Mucosa of descending colon (tissue), 3 donors: ENCODE data around the gene LONRF2. TPM values are rescaled to one million over a fixed set of nuclear protein-coding genes. Genes with fewer than 3 reads are reported as not detected.

Experiments used
- ATAC-seq: fragments of 200-7000 bp; cut with Tn5 transposase; one replicate; pipeline ENCODE4 v1.9.1; 2020; ENCODE audit warnings: mild to moderate bottlenecking, moderate library complexity
- DNase-seq, 3 donors: peaks; one replicate each; pipeline ENCODE4 v3.0.0-alpha.2; 2020
- H3K36me3 ChIP-seq: fragments of 200-600 bp; one replicate; pipeline ENCODE4 v1.8.0; 2021; ENCODE audit warnings: low read depth, mild to moderate bottlenecking
- H3K4me1 ChIP-seq: fragments of 200-600 bp; one replicate; pipeline ENCODE4 v1.8.0; 2021; ENCODE audit warnings: low read depth, mild to moderate bottlenecking
- H3K4me3 ChIP-seq: fragments of 200-600 bp; one replicate; pipeline ENCODE4 v1.8.0; 2021; ENCODE audit warnings: mild to moderate bottlenecking
- H3K9me3 ChIP-seq: fragments of 200-600 bp; one replicate; pipeline ENCODE4 v1.8.0; 2021; ENCODE audit warnings: mild to moderate bottlenecking
- CTCF ChIP-seq: fragments of 200-600 bp; IDR thresholded peaks from one replicate; pipeline ENCODE4 v1.8.0; 2022; ENCODE audit warnings: antibody characterized with exemption, mild to moderate bottlenecking
- intact Hi-C, 2 donors: fragments of 100-400 bp; cut with DNase I in 1 of 2; cut with micrococcal nuclease in 1 of 2; formaldehyde crosslinking; loops; one replicate each; pipeline versions ENCODE4 v1.11.0 to v1.11.1; 2022; cut with DNase I, micrococcal nuclease
- total RNA-seq, 3 donors: library from RNA; stranded (reverse); fragmentation: NEBNext Ultra II Directional in 2 of 3; extraction: Animal tissue kit (Norgen Biotek cat#: 25700) in 2 of 3; gene quantifications; one replicate each; pipeline versions ENCODE4 v1.2.1 to v1.2.4, GENCODE V29; 2021 to 2023
- donor health status: DM: no; HTN: no; CAD: no; lungs with moderate emphysema.
- donor health status: DM: no; HTN: no; CAD: no.
- donor health status: DM: no; HTN: yes; CAD: no.

The LONRF2 gene
- total RNA-seq, 3 donors from 2014 or later, result 0.41 to 19.9 (median 0.67) TPM

- no peak for DNase-seq
- intact Hi-C loops, result no loop called here
- no peaks in the 10 kb centered on the region for H3K9me3 ChIP-seq
- H3K36me3 ChIP-seq, result no peaks in the 10 kb centered on the region
- no peaks in the 10 kb centered on the region for H3K4me1 ChIP-seq
- ATAC-seq, result no peak
- H3K4me3 ChIP-seq, result no peak overlapping the region
- TF ChIP-seq CTCF, result no peak
Observed at GRCh38 chr2:100276716-100277115, 45.6 kb downstream of the LONRF2 start.

GRCh38 chr2:100275200-100275589 lies 47.1 kb downstream of the LONRF2 start:
- no peaks in the 10 kb centered on the region for H3K4me1 ChIP-seq
- TF ChIP-seq CTCF, result no peak
- H3K9me3 ChIP-seq, result no peaks in the 10 kb centered on the region
- H3K36me3 ChIP-seq, result no peaks in the 10 kb centered on the region
- no peak for DNase-seq
- intact Hi-C loops, result no loop called here
- ATAC-seq, result no peak
- H3K4me3 ChIP-seq, result no peak overlapping the region

DNA sequence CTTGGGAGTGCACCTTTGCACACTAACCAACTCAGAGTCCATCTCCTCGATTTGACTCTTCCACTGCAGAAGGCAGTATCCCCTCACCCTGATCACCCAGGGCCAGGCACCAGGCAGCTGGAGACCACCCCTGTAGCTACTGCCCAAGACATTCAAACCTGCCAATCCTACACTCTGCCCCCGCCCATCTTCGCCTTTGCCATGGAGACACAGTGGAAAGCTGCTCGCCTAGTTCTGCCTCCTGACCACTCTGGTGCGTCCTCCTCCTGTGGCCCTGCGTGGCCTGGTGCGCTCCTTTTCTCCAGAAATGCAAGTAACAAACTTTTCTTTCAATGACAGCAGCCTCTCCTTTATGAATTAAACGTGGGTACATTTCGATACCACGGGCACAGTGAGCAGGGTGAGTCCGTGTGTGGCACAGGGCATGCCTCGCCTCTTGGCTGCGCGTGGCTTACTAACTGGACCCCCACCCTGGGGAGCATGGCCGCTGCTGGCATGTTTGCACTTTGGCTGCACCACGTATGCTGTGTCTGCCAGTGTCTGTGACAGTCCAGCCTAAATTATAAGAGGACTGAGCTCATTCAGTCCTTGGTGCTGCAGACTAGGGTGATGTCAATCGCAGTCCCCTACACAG lies 47.6 kb downstream of the LONRF2 start:
- intact Hi-C loops, result no loop called here
- DNase-seq (no peak), ATAC-seq (no peak)
- Histone ChIP-seq H3K36me3 (no peaks in the 10 kb centered on the region), H3K4me3 (no peak overlapping the region), H3K4me1 (no peaks in the 10 kb centered on the region), H3K9me3 (no peaks in the 10 kb centered on the region)
- TF ChIP-seq CTCF, result no peak

- Histone ChIP-seq H3K4me3 (no peak overlapping the region), H3K9me3 (no peaks in the 10 kb centered on the region), H3K36me3 (no peaks in the 10 kb centered on the region), H3K4me1 (no peaks in the 10 kb centered on the region)
- DNase-seq (no peak), ATAC-seq (no peak)
- intact Hi-C loops, result no loop called here
- no peak for TF ChIP-seq CTCF
Observed at GRCh38 chr2:100274076-100274475, 48.2 kb downstream of the LONRF2 start.

- H3K36me3 ChIP-seq, result no peaks in the 10 kb centered on the region
- DNase-seq (no peak), ATAC-seq (no peak)
- H3K4me3 ChIP-seq, result no peak overlapping the region
- H3K9me3 ChIP-seq, result no peaks in the 10 kb centered on the region
- intact Hi-C loops, result no loop called here
- TF ChIP-seq CTCF, result no peak
- H3K4me1 ChIP-seq, result no peaks in the 10 kb centered on the region
Observed at GRCh38 chr2:100273387-100273786, 48.9 kb downstream of the LONRF2 start.

GRCh38 chr2:100272841-100273329 lies 49.4 kb downstream of the LONRF2 start:
- DNase-seq (no peak), ATAC-seq (no peak)
- TF ChIP-seq CTCF, result no peak
- intact Hi-C loops, result no loop called here
- Histone ChIP-seq H3K4me1 (no peaks in the 10 kb centered on the region), H3K4me3 (no peak overlapping the region), H3K36me3 (no peaks in the 10 kb centered on the region), H3K9me3 (no peaks in the 10 kb centered on the region)
